CD4-positive, alpha-beta T cell treated with Interferon gamma for 1 hour (primary cell): Measurements from ENCODE around the gene EMC10.
"Not testable (repeated sequence)": the region's sequence is repeated elsewhere in the genome, so short reads cannot be mapped to it uniquely, and the experiment has no call there.

Source experiments
- DNase-seq: peaks from one replicate; pipeline ENCODE4 v3.0.0-alpha.2; 2020

The EMC10 gene

DNA sequence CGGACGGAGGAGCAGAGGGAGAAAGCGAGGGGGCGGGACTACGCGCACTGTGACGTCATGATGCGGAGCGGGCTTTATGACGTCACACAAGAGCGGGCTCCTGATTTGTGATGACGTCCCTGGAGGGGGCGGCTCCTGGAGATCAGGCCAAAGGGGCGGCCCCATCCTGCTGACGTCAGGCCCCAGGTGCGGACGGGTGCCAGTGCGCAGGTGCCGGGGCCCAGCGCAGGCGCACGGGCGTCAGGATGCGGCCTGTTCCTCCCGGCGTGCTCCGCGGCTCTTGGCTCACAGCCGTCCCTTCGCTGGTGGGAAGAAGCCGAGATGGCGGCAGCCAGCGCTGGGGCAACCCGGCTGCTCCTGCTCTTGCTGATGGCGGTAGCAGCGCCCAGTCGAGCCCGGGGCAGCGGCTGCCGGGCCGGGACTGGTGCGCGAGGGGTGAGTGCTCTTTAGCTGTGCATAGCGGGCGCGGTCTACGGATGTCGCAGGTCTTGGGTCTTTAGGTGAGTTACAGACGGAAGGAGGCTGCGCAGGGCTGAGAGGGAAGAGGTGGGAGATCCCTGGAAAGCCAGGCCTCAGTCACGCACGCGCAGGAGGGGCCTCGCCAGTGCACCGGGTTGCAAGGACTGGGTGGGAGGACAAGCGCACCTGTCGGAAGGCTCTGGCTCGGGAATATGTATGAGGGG is at the start of gene EMC10, which contains the start of gene GARIN5A:
EMC10 (plus strand) TSS at position 284 of the 683 bp plus-strand sequence; CDS start at position 322, 38 bp downstream.
GARIN5A (minus strand) TSS at position 625 of the 683 bp plus-strand sequence; CDS start at position 165, 460 bp downstream.
- DNase-seq = peak; percentile 97

DNA sequence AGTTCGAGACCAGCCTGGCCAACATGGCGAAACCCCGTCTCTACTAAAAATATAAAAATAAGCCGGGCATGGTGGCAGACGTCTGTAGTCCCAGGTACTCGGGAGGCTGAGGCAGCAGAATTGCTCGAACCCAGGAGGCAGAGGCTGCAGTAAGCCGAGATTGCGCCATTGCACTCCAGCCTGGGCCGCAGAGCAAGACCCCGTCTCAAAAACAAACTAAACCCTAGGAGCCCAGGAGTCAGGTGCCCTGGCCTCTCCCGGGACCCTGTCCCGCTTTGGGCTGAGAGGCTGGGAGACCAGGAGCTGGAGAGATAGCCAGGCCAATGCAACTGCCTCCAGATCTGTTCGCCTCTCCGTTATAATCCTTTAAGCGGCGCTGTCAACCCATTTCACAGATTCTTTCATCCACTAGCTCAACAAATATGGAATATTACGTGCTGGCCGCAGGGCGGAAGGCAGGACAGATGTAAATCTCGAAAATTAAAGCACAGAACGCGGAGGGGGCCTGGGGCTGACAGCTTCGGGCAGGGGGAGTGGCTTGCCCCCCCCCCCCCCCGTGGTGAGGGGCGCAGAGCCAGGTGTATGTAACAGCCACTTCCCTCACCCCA is 48.9 kb upstream of the EMC10 start:
- no peak for DNase-seq

DNA sequence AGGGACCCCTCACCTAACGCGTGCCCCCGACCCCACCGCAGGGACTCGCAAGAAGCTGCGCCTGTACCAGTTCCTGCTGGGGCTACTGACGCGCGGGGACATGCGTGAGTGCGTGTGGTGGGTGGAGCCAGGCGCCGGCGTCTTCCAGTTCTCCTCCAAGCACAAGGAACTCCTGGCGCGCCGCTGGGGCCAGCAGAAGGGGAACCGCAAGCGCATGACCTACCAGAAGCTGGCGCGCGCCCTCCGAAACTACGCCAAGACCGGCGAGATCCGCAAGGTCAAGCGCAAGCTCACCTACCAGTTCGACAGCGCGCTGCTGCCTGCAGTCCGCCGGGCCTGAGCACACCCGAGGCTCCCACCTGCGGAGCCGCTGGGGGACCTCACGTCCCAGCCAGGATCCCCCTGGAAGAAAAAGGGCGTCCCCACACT is 48.3 kb upstream of the EMC10 start:
- peak; percentile 85 for DNase-seq

DNA sequence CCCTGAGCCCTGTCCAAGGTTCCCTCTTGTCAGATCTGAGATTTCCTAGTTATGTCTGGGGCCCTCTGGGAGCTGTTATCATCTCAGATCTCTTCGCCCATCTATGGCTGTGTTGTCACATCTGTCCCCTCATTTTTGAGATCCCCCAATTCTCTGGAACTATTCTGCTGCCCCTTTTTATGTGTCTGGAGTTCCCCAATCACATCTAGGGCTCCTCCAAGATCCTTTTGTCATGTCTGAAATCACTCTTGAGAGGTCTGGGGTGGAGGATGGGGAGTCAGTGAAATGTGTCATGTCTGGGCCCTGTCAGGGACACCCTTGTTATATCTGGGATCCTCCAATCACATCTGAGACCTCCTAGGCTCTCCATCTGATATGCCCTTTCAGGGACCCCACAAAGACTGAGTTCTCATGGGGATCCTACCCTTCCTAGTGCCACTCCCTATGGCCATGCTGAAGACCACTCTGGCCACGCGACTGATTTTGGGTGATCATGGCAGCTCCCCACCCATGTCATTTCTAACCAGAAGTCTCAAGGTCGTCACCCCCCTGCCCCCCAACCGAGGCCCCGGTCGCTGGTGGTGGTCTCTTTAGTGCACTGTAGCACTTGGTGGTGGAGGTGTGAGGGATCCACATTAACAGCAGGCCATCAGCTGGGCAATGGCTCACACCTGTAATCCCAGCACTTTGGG is 47.4 kb upstream of the EMC10 start:
- no peak for DNase-seq

DNA sequence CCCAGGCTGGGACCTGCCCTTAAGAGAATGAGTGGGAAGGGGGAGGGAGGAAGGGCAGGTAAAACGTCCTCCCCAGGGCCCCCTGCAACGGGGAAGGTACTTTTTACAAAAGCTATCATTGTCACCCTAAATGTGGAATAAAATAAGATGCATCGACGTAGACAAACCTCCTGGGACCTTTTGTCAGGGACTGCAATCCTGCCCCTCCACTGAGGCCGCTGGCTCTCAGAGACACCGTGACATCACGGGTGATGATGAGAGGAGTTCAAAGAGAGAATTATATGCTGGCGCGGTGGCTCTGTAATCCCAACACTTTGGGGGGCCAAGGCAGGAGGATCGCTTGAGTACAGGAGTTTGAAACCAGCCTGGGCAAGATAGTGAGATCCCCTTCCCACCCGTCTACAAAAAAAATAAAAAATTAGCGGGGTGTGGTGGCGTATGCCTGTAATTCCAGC is 45.4 kb upstream of the EMC10 start:
- peak; percentile 68 for DNase-seq

DNA sequence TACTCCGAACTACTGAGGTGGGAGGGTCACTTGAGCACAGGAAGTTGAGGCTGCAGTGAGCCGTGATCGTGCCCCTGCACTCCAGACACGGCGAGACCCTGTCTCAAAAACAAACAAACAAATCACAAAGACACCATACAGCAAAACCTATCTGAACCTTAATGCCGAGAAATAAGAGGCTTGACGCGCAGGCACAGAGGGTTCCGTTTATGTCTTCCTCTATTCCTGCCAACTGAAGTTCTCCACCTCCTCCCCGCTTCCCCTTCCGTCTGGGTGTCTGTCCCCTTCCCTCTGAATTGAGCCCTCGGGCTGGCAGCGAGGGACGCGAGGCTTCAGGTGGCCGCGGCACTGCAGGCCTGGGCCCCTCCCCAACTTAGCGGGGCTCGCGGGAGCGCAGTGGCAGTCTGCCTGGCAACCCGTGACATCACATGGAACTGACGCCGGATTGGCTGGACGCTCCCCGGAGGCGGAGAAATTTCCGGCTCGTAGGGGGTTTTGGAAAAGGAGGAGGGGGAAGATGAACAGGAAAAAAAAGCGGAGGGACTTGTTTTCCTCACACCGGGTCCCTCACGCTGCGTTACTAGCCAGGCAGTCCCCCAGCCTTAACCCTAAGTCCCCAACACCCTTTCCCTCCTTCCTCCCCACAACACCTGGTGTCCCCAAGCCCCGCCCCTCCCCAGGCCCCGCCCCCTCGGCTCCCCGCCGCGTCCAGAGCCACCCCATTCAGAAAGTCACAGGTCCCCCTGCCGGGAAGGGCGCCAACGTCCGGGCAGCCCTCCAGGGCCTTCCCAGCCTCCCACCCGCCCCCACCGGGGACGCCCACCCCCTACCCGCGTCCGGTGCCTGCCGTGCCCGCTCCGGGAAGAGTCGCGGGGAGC is 44.7 kb upstream of the EMC10 start:
- DNase-seq = peak; percentile 85

DNA sequence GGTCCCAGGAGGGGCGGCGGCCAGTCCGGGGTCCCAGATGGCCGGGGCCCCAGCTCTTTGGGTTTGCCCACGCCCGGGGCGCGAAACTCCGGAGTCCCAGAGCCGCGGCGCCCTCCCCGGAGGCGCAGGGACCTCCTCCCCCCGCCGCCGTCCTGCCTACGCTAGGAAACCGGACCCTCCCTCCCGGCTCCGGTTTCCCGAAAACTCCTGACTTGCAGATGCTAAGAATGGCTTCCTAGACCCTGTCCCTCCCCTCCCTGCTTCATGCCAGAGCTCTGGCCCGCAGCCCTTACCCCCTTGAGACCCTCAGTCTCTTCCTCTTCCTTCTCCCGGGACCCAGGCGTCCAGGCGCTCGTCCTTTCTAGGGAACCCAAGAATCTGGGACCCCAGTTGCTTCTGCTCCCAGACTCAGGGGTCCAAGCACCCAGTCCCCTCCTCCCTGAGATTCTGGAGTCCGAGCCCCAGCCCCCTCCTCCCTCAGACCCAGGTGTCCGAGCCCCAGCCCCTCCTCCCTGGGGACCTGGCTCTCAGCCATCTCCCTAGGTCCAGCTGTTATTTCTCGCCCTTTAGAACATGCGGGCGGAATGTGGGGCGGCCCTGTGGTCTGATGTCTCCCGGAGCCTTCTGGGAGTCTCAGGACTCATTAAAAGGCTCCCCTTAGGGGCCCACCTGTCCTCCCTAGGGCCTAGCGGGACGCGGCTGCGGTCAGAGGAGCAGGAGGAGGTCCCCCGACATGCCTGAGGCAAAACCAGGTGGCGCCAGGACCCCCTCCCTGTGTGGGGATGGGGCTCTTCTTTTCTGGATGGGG is 43.9 kb upstream of the EMC10 start, which contains the start of gene MYBPC2:
MYBPC2 (plus strand) TSS at position 672 of the 808 bp plus-strand sequence; CDS start at position 734, 62 bp downstream.
- no peak for DNase-seq

DNA sequence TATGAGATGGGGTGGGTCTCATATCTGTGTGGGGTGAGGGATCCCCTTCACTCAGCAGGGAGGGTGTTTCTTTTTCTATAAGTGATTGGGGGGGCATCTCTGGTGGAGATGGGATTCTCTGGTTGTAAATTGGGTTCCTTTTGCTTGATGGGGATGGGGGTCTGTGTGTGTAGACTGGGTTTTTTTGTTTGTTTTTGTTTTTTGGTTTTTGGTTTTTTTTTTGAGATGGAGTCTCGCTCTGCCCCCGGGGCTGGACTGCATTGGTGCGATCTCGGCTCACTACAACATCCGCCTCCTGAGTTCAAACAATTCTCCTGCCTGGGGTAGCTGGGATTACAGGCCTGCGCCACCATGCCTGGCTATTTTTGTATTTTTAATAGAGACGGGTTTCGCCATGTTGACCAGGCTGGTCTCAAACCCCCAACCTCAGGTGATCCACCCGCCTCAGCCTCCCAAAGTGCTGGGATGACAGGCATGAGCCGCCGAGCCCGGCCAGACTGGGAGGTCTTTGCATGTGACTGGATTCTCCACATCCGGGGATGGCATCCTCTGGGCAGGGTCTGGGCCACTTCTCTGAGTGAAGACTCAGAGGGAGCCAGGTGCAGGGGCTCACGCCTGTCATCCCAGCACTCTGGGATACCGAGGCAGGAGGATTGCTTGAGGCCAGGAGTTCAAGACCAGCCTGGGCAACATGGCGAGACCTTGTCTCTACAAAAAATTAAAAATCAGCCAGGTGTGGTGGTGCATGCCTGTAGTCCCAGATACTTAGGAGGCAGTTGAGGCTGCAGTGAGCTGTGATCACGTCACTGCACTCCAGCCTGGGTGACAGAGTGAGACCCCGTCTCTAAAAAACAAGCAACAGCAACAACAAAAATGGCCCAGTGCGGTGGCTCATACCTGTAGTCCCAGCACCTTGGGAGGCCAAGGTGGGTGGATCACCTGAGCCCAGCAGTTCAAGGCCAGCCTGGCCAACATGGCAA is 42.8 kb upstream of the EMC10 start:
- no peak for DNase-seq

DNA sequence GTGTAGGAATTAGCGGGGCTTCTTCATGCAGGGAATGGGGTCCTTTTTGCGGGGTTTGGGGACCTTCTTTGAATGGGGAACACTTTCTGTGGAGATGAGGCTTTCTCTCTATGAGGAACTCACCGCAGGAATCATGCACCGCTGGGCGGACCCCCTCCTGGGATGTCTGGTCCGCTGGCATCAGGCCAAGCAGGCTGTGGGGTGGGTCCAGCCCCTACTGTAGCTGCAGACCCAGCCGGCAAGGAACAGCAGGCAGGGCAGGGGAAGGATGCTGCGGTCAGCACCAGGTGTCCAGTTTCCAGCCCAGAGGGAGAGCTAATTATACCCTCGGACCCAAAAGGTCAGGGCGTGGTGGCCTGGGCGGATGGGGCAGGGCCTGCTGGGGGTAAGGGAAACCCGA is 41.8 kb upstream of the EMC10 start:
- peak; percentile 37 for DNase-seq

DNA sequence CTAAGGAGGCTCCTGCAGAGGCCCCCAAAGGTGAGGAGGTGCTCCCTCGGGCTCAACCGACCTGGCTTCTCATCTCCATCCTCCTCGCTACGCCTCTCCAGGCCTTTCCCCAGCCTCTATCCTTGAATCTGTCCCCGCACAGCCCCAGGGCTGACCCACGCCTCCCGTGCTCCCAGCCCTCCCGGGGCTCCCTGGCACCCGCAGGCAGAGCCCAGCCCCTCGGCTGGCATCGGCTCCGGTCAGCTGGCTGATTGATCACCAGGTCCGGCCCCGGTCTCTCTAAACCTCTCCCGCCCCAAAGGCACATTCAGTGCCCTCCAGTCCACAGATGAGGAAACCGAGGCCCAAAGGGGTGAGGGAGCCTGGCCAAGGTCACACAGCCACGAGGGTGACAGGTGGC is 41.1 kb upstream of the EMC10 start:
- DNase-seq = no peak

DNA sequence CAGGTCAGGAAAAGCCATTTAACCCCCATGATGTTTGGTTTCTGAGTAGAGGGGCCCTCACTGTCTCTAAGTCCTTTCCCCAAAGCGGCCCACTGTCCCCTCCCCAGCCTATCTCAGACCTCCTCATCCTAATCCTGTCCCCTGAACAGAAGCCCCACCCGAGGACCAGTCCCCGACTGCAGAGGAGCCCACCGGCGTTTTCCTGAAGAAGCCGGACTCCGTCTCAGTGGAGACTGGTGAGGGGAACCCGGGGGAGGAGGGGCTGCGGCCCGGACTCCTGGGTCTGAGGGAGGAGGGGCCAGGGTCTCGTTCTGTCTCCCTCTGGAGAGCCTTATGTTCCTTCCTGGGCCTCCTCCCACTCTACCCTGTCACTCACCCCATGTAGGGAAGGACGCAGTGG is 40.7 kb upstream of the EMC10 start:
- DNase-seq = no peak

DNA sequence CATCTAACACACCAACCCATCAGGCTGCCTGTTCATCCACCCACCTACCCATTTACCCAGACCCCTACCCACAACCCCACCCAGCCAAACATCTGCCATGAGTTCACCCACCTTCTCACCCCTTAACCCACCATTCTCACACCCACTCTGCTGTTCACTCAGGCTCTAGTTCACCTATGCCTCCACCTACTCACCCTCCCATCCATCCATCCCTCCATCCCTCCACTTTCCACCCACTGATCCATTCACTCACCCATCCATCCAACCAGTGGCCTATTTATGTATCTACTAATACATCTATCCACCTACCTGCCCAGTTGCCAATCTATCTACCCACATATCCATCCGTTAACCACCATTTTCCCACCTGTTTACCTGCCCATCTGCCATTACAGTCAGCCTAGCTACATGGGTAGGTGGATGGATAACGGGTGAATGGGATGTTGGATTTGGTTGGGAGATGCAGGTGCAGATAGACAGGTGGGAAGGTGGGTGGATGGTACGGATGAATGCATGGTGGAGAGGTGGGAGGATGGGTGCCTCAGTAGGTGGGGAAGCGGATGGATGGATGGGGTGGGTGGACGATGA is 38.4 kb upstream of the EMC10 start:
- no peak for DNase-seq

DNA sequence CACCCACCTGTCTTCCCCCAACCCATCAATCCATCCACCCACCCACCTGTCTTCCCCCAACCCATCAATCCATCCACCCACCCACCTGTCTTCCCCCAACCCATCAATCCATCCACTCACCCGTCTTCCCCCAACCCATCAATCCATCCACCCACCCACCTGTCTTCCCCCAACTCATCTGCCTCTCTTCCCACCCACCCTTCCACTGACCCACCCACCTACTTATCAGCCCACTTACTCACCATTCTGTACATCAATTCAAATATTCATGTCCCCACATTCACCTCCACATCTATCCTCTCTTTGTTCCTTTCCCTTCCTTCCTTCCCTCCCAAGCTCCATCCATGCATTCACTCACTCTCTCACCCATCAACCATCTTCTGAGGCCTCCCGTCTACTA is 37.2 kb upstream of the EMC10 start:
- not testable (repeated sequence) for DNase-seq

DNA sequence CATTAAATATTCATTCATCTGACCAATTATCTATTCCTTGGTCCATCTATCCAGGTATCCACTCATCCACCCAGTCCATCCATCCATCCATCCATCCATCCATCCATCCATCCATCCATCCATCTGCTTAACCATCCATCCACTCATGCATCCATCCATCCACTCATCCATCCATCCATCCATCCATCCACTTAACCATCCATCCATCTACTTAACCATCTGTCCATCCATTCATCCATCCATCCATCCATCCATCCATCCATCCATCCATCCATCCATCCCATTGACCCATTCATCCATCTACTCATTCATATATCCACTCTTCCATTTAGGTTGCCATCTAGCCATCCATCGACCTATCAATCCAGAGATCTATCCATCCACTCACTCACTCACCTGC is 32.2 kb upstream of the EMC10 start:
- no peak for DNase-seq

DNA sequence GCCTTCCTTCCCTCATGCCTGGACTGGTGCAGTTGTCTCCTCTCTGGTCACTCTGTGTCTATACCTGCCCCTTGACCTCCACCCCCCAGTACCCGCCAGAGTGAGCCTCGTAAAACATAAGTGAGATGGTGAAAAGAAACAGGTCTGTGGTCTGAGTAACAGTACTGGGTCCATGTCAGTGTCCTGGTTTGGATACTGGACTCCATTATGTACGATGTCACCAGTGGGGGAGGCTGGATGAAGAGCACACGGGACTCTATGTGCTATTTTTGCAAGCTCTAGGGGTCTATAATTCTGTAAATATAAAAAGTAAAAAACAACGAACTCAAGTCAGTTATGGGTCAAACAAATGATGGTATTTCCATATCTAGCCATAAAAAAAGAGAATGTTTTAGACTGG is 29.3 kb upstream of the EMC10 start:
- DNase-seq = no peak

DNA sequence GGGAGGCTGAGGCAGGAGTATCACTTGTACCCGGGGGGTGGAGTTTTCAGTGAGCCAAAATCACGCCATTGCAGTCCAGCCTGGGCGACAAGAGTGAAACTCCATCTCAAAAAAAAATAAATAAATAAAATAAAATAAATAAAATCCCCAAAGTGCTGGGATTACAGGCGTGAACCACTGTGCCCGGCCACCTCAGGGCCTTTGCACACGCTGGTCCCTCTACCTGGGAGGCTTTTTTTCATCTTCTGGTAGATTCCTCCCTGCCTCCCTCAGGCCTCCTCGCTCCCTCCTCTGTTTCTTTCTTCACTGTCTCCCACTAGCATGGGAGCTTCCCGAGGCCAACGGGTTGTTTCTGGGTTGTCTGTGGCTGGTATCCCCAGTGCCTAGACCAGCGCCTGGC is 28.6 kb upstream of the EMC10 start:
- no peak for DNase-seq

DNA sequence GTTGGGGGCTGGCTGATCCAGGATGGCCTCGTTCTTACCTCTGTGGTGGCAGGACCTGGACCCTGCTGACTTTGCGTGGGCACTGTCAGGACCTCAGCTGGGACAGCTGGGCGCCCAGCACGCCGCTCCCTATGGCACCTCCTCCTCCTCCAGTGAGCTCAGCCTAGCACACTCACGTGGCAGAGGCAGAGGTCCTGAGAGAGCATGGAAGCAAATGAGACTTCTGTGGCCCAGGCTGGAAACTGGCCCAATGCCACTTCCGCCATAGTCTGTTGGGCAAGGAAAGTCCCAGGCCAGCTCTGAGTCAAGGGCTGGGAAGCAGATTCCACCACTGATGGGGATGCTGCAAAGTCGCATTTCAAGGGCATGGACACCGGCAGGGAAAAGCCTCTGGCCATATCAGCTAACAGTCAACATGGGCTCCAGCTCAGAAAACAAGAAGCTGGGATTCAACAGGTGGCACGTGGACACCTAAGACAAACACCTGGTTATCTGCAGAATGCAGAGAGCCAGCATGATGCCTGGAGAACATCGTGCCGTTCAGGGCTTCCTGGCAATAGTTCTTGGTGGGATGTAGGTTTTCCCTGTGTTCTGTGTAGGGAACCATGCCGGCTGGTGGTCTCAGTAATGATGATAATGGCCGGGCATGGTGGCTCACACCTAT is 26.9 kb upstream of the EMC10 start:
- no peak for DNase-seq

DNA sequence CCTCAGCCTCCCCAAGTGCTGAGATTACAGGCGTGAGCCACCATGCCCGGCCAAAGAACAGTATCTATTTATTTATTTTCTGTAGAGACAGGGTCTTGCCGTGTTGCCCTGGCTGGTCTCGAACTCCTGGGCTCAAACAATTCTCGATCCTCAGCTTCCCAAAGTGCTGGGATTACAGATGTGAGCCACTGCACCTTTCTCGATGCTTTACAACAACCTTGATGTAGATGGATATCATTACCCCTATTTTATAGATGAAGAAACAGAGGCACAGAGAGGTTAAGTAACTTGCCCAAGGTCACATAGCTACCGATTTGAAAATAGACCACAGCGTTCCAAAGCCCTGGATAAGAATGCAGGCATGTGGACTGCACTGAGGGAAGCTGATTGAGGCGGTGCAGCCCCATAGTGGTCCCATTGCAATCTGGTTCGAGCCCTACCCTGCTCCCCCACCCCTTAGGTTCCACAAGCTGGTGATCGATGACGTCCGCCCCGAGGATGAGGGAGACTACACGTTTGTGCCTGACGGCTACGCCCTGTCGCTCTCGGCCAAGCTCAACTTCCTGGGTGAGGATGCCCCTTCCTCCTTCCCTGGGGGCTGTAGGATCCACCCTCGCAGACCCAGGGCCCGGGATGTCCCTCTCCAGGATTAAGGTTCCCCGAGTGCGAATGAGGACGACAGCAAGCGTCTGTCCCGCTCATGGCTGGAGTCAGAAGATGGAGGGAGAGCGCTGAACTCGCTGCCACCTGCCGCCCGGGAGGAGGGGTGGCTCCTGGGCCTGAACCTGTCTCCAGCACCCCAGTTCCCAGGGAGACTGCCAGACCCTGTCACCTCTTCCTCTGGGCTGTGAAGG is 25.7 kb upstream of the EMC10 start:
- no peak for DNase-seq

DNA sequence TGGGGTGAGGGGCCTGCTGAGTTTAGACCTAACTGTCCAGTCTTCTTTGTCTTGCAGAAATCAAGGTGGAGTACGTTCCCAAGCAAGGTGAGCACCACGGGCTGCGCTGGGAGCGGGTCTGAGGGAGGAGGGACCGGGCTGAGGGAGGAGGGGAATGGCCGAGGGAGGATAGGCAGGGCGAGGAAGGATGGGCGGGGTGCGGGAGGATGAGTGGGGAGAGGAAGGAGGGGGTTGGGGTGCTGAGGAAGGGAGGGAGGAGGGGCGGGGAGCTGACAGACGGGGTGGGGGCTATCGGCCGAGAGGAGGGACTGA is 25.1 kb upstream of the EMC10 start:
- DNase-seq = no peak
